ENCODE data around the gene FTL.

The FTL gene

DNA sequence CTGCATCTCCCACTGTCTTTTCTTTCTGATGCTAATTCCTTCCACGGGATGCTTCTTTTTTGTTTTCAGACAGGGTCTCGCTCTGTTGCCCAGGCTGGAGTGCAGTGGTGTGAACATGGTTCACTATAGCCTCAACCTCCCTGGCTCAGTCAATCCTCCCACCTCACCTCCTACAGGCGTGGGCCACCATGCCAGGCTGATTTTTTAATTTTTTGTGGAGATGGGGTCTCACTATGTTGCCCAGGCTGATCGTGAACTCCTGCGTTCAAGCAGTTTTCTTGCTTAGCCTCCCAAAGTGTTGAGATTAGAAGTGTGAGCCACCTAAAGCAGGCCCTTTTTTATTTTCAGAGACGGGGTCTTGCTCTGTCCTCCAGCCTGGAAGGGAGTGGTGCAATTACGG is 23.2 kb downstream of the FTL start:
- 98% methylated on average over 7 of the region's 7 CpGs for WGBS
- no peaks in the 10 kb centered on the region for H3K27me3 ChIP-seq (ENCODE audit: insufficient read depth, low read length)
- H3K36me3 ChIP-seq (ENCODE audit: insufficient read depth, low read length): peaks cover 48% of the 10 kb centered on the region
- H3K9me3 ChIP-seq (ENCODE audit: insufficient read depth, low read depth, low read length): no peaks in the 10 kb centered on the region
- H3K4me3 ChIP-seq (ENCODE audit: low read length): no peak overlapping the region
- H3K9ac ChIP-seq (ENCODE audit: low read depth, low read length): no peak overlapping the region
- no peaks in the 10 kb centered on the region; the same call in 1 of the 2 replicates for H3K4me1 ChIP-seq (ENCODE audit: insufficient read depth, low read length)
- H3K27ac ChIP-seq (ENCODE audit: low read depth, low read length): no peak overlapping the region

DNA sequence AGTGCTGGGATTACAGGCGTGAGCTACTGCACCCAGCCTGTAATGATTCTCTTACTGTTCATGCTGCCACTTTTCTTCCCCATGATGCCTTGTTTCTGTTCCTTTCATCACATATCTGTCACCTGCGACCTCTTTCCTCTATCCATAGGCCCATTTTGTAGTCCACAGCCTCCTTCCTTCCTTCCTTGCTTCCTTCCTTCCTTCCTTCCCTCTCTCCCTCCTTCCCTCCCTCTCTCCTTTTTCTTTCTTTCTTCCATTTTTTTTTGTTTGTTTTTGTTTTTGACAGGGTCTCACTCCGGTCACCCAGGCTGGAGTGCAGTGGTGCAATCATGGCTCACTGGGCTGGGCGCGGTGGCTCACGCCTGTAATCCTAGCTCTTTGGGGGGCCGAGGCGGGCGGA is 23.8 kb downstream of the FTL start:
- Histone ChIP-seq H3K27ac (ENCODE audit: low read depth, low read length) (no peak overlapping the region), H3K4me3 (ENCODE audit: low read length) (no peak overlapping the region), H3K4me1 (ENCODE audit: insufficient read depth, low read length) (no peaks in the 10 kb centered on the region; the same call in 1 of the 2 replicates), H3K9ac (ENCODE audit: low read depth, low read length) (no peak overlapping the region), H3K9me3 (ENCODE audit: insufficient read depth, low read depth, low read length) (no peaks in the 10 kb centered on the region), H3K36me3 (ENCODE audit: insufficient read depth, low read length) (peaks cover 48% of the 10 kb centered on the region), H3K27me3 (ENCODE audit: insufficient read depth, low read length) (no peaks in the 10 kb centered on the region)
- WGBS: 95% methylated on average over 9 of the region's 9 CpGs

DNA sequence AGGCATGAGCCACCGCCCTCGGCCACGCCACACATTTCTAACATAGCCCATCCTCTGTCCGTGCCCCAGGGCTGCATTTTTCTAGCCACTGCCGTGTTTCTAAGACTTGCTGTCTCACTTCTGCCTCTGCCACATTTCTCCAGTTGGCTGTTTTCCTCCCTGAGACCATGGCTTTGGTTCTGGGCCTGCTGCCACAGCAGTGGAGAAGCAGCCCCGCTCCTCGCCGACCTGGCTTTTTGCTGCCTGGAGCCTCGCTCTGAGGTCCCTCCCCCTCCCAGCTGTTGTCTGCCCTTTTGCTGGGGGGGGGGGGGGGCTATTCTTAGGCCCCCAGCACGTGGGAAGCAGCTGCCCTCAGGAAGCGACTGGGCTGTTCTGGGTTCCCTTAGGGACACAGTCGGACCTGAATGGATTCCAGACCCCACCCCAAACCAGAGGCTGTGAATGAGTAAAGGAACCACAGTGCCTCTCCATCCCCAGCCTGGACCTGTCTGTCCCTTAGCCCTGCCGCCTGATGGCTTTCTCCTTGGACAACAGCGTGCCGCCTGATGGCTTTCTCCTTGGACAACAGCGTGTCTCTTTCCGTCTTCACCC is 24.7 kb downstream of the FTL start:
- H3K27me3 ChIP-seq (ENCODE audit: insufficient read depth, low read length): no peaks in the 10 kb centered on the region
- H3K9ac ChIP-seq (ENCODE audit: low read depth, low read length): no peak overlapping the region
- H3K36me3 ChIP-seq (ENCODE audit: insufficient read depth, low read length): peaks cover 44% of the 10 kb centered on the region
- no peaks in the 10 kb centered on the region; the same call in 1 of the 2 replicates for H3K4me1 ChIP-seq (ENCODE audit: insufficient read depth, low read length)
- H3K27ac ChIP-seq (ENCODE audit: low read depth, low read length): no peak overlapping the region
- no peak overlapping the region for H3K4me3 ChIP-seq (ENCODE audit: low read length)
- no peaks in the 10 kb centered on the region for H3K9me3 ChIP-seq (ENCODE audit: insufficient read depth, low read depth, low read length)
- WGBS: 93% methylated on average over 17 of the region's 17 CpGs

DNA sequence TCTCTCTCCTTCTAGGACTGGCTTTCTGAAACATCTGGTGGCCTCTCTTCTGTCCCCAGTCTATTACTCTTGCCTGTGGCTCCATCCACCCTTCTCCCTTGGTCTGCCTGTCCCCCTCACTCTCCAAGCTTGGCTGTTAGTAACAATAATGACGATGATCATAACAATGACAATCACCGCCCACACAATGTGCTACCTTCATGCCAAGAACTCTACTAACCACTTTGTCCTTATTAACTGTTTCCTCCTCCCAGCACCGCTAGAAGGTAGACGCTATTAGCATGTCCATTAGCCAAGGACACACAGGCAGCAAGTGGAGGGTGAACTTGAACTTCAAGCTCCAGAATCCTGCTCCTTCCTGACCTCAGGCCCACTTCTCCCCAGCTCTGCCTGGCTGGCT is 25.3 kb downstream of the FTL start:
- Histone ChIP-seq H3K9ac (ENCODE audit: low read depth, low read length) (no peak overlapping the region; the same call in 1 of the 2 replicates), H3K4me1 (ENCODE audit: insufficient read depth, low read length) (no peaks in the 10 kb centered on the region; the same call in 1 of the 2 replicates), H3K36me3 (ENCODE audit: insufficient read depth, low read length) (peaks cover 38% of the 10 kb centered on the region), H3K4me3 (ENCODE audit: low read length) (no peak overlapping the region), H3K27ac (ENCODE audit: low read depth, low read length) (no peak overlapping the region), H3K9me3 (ENCODE audit: insufficient read depth, low read depth, low read length) (no peaks in the 10 kb centered on the region), H3K27me3 (ENCODE audit: insufficient read depth, low read length) (no peaks in the 10 kb centered on the region)
- WGBS: 77% methylated on average over 4 of the region's 4 CpGs

DNA sequence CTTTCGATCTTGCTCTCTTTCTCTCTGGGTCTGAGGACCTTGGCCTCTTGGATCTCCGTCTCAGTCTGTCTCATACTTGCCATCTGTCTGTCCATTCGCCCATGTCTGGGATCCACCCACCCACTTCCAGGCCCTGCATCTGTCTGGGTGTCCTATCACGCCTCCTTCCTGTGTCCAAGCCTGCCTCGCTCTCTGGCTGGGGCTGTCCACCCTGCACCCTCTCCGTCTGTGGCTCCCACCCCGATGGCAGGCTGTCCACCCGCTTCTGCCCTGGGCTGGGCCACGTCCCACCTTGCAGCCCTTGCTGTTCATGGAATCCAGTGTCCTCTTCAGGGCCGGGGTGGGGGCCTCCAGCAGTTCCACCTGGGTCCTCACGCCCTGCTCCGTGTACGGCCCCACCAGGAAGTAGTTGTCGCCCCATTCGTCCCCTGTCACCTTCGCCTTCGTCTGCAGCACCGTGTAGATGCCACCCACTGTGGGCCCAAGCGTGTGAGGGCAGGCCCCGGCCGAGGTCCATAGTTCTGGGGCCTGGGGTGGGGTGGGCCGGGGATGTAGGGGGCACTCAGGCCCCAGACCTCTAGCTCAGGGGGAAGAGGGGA is 26.0 kb downstream of the FTL start:
- no peak overlapping the region for H3K27ac ChIP-seq (ENCODE audit: low read depth, low read length)
- no peaks in the 10 kb centered on the region for H3K27me3 ChIP-seq (ENCODE audit: insufficient read depth, low read length)
- H3K9me3 ChIP-seq (ENCODE audit: insufficient read depth, low read depth, low read length): no peaks in the 10 kb centered on the region
- 95% methylated on average over 22 of the region's 22 CpGs for WGBS
- H3K4me3 ChIP-seq (ENCODE audit: low read length): no peak overlapping the region
- no peaks in the 10 kb centered on the region; the same call in 1 of the 2 replicates for H3K4me1 ChIP-seq (ENCODE audit: insufficient read depth, low read length)
- peaks cover 31% of the 10 kb centered on the region for H3K36me3 ChIP-seq (ENCODE audit: insufficient read depth, low read length)
- H3K9ac ChIP-seq (ENCODE audit: low read depth, low read length): no peak overlapping the region

DNA sequence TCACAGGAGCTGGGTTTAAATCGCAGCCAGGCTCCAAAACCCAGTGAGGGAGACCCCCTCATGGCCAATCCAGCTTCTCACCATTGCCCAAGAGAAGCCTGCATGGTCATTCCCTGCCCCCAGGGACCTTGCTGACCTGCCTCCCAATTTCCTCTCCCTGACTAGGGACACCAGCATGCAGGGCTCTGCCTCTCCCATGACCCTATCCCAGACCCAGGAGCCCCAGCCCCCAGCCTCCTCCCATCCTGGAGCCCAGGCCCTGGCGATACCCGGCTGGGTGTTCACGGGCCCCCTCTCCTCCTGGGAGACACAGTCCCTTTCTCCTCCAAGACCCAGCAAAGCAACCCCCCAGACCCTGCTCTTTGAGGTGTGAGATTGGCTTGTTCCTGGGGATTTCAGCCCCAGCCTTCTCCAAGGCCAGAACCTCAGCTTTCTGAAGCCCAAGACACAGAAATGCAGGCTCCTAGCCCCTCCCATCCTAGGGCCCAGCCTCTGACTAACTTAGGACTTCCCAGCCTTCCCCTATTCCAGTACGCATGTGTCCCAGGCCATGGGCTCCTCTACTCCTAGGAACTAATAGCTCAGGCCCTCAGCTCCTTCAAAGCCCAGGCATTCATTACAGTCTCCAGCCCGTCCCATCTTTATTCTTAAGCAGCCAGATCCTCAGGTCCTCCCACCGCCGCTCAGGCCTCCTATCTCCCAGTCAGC is 26.9 kb downstream of the FTL start:
- WGBS: 45% methylated on average over 8 of the region's 8 CpGs
- peak overlapping the region; percentile 4; the same call in 1 of the 2 replicates for H3K27ac ChIP-seq (ENCODE audit: low read depth, low read length)

DNA sequence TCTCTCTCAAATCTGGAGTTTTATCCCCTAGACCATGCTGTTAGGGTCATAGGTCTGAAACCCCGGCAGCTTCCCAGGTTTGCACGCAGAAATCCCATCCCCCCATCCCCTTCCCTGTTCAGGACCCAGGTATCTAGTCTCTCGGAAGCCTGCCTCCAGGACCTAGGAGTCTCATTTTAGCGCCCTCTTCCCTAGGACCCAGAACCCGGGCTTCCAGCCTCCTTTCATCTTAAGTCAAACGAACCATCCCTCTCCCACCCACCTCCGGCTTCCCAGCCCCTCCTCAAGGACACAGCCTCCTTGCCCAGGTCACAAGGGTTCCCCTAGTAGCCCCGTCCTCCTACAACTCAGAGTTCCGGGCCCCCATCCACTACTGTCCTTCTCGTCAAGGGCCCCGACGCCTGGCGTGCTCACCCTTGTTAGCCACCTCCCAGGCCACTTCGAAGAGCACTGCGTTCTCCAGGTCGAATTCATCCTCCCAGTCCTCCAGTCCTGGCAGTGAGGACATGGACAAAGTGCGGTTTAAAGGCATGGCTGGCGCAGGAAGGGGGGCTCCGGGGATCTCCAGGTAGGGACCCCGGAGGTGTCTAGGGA is 27.6 kb downstream of the FTL start:
- Histone ChIP-seq H3K27me3 (ENCODE audit: insufficient read depth, low read length) (no peaks in the 10 kb centered on the region), H3K4me1 (ENCODE audit: insufficient read depth, low read length) (no peaks in the 10 kb centered on the region; the same call in 1 of the 2 replicates), H3K9me3 (ENCODE audit: insufficient read depth, low read depth, low read length) (no peaks in the 10 kb centered on the region), H3K4me3 (ENCODE audit: low read length) (peak overlapping the region; percentile 80), H3K36me3 (ENCODE audit: insufficient read depth, low read length) (peaks cover 20% of the 10 kb centered on the region), H3K27ac (ENCODE audit: low read depth, low read length) (peak overlapping the region; percentile 59; the same call in 1 of the 2 replicates), H3K9ac (ENCODE audit: low read depth, low read length) (peak overlapping the region; percentile 73)
- 1% methylated on average over 20 of the region's 20 CpGs for WGBS

More for the DNA sequence above, 26.9 kb downstream of the FTL start:
- H3K4me1 ChIP-seq (ENCODE audit: insufficient read depth, low read length): no peaks in the 10 kb centered on the region; the same call in 1 of the 2 replicates
- H3K4me3 ChIP-seq (ENCODE audit: low read length): peak overlapping the region; percentile 80
- peak overlapping the region; percentile 73 for H3K9ac ChIP-seq (ENCODE audit: low read depth, low read length)
- H3K36me3 ChIP-seq (ENCODE audit: insufficient read depth, low read length): peaks cover 24% of the 10 kb centered on the region
- H3K27me3 ChIP-seq (ENCODE audit: insufficient read depth, low read length): no peaks in the 10 kb centered on the region
- H3K9me3 ChIP-seq (ENCODE audit: insufficient read depth, low read depth, low read length): no peaks in the 10 kb centered on the region

DNA sequence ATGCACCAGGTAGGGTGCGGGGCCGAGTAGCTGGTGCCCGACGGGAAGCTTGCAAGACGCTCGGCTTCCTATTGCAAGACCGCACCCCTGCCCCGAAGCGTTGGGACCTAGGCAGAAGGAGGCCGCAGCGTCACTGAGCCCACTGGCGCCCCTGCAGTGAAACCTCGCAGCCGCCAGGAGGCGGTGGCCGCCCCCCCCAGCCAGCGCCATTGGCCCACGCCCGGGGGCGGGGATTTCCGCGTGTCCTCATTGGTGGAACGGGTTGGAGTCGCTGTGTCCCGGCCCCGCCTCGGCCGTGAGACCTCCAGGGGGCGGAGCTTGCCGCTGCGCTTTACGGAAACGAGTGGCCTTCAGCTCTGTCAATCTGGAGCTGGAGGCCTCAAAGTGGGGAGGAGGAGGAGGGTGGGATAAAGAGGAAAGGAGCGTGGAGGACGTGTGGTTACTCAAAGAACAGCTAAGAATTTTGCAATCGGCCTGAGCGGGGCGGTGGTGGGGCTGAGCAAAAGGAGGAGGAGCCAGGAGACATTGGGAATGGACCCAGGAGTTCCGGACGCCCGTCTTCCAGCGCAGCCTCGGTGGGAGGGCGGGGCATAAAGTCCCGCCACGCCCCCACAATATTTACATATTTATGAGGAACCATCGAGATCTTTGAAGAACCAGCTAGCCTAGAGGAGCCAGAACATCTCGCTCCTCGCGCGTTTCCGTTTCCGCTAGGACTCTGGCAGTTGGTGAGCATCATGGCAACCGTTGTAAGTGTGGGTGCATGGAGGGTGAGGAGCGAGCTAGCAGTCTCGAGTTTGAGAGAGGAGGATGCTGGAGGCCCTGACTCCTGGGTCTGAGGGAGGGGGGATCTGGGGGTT is 28.3 kb downstream of the FTL start, which contains the start of the genes GYS1 and RUVBL2:
GYS1 (minus strand) TSS at position 135 of the 860 bp plus-strand sequence. CDS start 197 bp downstream, outside the sequence.
RUVBL2 (plus strand) TSS at position 713 of the 860 bp plus-strand sequence; CDS start at position 738, 25 bp downstream.
- Histone ChIP-seq H3K4me3 (ENCODE audit: low read length) (peak within 1 kb of the TSS; percentile 80), H3K9ac (ENCODE audit: low read depth, low read length) (peak within 1 kb of the TSS; percentile 73), H3K27ac (ENCODE audit: low read depth, low read length) (peak within 1 kb of the TSS; percentile 84), H3K4me1 (ENCODE audit: insufficient read depth, low read length) (no peaks in the 10 kb centered on the region; the same call in 1 of the 2 replicates), H3K9me3 (ENCODE audit: insufficient read depth, low read depth, low read length) (no peaks in the 10 kb centered on the region), H3K36me3 (ENCODE audit: insufficient read depth, low read length) (peaks cover 15% of the 10 kb centered on the region), H3K27me3 (ENCODE audit: insufficient read depth, low read length) (no peaks in the 10 kb centered on the region)
- under 1% methylated on average over 56 of the region's 56 CpGs for WGBS

DNA sequence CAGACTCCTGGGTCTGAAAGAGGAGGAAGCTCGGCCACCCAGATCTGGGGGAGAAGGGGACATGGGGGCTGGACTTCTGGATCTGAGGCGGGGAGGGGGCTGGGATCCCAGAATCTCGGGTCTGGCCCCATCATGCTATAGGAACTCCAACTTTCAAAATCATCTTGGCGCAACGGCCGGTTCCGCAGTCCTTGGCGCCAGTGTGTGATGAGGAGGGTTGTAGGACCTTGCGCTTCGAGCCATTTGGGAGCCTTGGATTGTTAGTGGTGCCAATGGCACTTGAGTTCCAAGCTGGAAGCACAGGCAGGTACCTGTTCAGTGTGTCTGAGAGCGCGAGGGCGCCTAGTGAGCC is 28.9 kb downstream of the FTL start:
- 2% methylated on average over 13 of the region's 13 CpGs for WGBS
- H3K9me3 ChIP-seq (ENCODE audit: insufficient read depth, low read depth, low read length): no peaks in the 10 kb centered on the region
- H3K9ac ChIP-seq (ENCODE audit: low read depth, low read length): peak overlapping the region; percentile 72
- peaks cover 11% of the 10 kb centered on the region; the same call in 1 of the 2 replicates for H3K36me3 ChIP-seq (ENCODE audit: insufficient read depth, low read length)
- H3K27me3 ChIP-seq (ENCODE audit: insufficient read depth, low read length): no peaks in the 10 kb centered on the region
- H3K4me3 ChIP-seq (ENCODE audit: low read length): peak overlapping the region; percentile 80
- no peak overlapping the region for H3K27ac ChIP-seq (ENCODE audit: low read depth, low read length)
- H3K4me1 ChIP-seq (ENCODE audit: insufficient read depth, low read length): no peaks in the 10 kb centered on the region; the same call in 1 of the 2 replicates

DNA sequence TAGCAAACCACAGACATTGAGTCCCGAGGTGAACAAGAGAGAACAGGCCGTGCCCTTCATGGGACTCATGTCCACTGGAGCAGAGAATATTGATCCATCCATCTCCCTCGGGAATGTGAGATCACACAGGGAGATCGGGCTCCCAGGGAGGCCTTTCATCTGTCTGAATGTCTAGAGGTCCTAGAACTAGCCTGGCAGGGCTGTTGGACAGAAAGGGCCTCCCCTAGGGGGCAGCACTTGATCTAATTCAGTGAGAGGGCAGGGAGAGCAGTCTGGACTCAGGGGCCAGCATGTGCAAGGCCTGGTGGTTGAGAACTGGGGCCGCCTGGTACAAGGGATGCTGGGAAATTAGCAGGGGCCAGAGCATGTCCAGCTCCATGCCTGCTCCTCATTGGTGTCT is 32.9 kb downstream of the FTL start:
- Histone ChIP-seq H3K4me1 (ENCODE audit: insufficient read depth, low read length) (no peaks in the 10 kb centered on the region; the same call in 1 of the 2 replicates), H3K9ac (ENCODE audit: low read depth, low read length) (no peak overlapping the region), H3K4me3 (ENCODE audit: low read length) (no peak overlapping the region), H3K27me3 (ENCODE audit: insufficient read depth, low read length) (no peaks in the 10 kb centered on the region), H3K36me3 (ENCODE audit: insufficient read depth, low read length) (peaks cover 14% of the 10 kb centered on the region), H3K27ac (ENCODE audit: low read depth, low read length) (no peak overlapping the region), H3K9me3 (ENCODE audit: insufficient read depth, low read depth, low read length) (no peaks in the 10 kb centered on the region)
- 83% methylated on average over 5 of the region's 5 CpGs for WGBS
